CMK (cell line): ENCODE results near the gene FBXO40.

ENCODE experiments used
- DNase-seq: peaks from one replicate; pipeline ENCODE4 v3.0.0-alpha.2; 2010; ENCODE audit warnings: low read depth

The FBXO40 gene

DNA sequence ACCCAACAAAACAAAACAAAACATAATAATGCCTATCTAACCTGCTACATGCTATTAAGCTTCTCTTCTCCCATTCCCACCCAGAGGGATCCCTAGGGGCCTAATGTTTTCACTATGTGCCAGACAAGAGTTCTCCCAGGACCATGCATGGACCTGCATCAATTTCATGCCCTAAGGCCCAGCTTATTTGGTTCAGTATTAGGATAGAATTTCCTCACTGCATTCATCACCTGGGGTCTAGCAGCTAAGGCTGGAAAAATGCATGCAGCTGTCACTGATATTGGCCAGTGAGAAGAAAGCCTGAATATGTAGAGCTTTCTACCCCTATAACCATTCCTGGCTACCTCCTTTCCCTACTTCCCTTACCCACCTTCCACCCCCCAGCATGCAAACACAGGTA is 69.6 kb downstream of the FBXO40 start:
- no peak for DNase-seq

DNA sequence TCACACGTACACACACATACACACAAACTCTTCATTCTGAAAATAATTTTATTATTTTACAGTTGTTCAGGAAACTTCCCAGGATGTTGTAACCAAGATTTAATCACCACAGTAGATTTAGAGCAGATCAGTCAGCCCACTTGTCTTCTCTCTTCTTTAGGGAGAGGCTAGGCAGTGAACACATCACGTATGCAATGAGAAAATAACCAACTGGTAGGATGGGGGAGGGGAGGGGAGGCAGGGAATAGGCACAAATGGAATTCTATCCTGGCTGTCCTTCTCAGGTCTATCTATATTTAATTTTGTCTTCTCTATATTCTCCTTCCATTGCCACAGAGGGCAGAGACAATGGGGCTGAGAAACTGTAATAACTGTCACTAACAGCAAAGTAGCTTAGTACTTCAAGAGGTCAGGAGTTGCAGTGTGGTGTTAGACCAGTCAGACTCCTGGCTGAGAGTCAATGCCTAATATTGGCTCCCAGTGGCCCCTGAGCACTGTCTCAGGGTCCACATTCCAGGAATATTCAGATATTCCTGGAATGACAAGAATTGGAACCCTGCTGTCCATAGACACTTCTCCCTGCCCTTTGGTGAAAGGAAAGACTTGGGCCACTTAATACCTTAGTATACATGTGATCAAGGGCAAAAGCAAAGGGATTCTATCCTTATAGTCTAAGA is 70.1 kb downstream of the FBXO40 start:
- no peak for DNase-seq

DNA sequence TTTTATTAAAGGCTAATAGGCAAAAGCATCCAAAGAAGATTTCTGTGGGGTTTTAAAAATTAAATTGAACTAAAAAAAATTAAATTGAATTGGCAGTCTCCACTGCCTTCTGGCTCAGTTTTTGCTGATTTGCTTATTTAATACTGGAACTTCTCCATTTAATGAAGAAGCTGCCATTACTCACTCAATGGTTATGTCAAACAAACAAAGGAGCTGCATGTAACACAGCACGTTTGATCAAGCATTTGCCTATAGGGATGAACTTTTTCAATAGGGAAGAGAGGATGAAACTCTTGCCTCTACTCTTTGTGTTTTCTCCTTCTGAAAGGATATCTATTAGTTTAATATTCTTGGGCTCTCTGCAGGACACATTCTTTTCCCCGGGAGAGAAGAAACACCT is 72.3 kb downstream of the FBXO40 start:
- no peak for DNase-seq

GRCh38 chr3:121667333-121667732 is 74.2 kb downstream of the FBXO40 start:
- no peak for DNase-seq

DNA sequence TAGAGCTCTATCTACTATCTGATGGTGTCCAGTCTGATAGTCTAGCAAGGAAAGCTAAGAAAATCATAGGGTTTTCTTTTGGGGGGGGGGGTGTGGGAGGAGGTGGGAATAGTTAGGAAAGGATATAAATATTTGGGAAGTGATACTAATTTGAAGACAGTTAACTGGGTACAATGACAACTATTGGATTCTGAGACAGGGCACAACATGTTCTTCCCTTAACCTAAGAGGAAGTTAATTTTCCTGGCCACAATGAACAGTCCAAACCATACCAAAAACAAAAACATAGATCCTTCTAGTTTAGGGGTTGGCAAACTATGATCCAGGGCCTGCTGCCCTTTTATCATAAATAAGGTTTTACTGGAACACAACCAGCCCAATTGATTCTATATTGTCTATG is 77.5 kb downstream of the FBXO40 start:
- no peak for DNase-seq

- no peak for DNase-seq
Measured at GRCh38 chr3:121677141-121677540, 84.0 kb downstream of the FBXO40 start.
